ENCODE data around the gene EFHD2. TPM values are rescaled to one million over a fixed set of nuclear protein-coding genes. Genes with fewer than 3 reads are reported as not detected.

The EFHD2 gene
- total and polyA plus RNA-seq, 12 donors = 47.4 to 119 (median 87.9) TPM

- TF ChIP-seq POLR2A (IDR thresholded peaks at IDR 0.05) (no peak), CTCF (IDR thresholded peaks at IDR 0.05) (no peak)
- WGBS, 4 donors = 85 to 89% (median 86%) methylated on average over 13 to 20 of the region's 20 CpGs
- H3K27ac ChIP-seq = peak overlapping the region in 2 of 5 donors; percentile 76 to 83
- peaks cover 39 to 63% of the 10 kb centered on the region in 2 donors for H3K4me1 ChIP-seq (replicated peaks in 1 of 2)
- H3K36me3 ChIP-seq (replicated peaks in 1 of 2) = peaks cover 0 to 5% of the 10 kb centered on the region in 2 donors
- intact Hi-C loops (cut with DNase I) = no loop called here
- peak in 1 of 7 donors; percentile 43 for DNase-seq
- H3K4me3 ChIP-seq = no peak overlapping the region
- H3K27me3 ChIP-seq = no peaks in the 10 kb centered on the region
- no peaks in the 10 kb centered on the region for H3K9me3 ChIP-seq (replicated peaks in 1 of 3)
These were observed 4.1 kb downstream of the EFHD2 start for GRCh38 chr1:15413563-15414444.

- Histone ChIP-seq H3K27ac (peak overlapping the region in 3 of 5 donors; percentile 20 to 89 (median 83)), H3K36me3 (replicated peaks in 1 of 2) (peaks cover 0 to 5% of the 10 kb centered on the region in 2 donors), H3K4me1 (replicated peaks in 1 of 2) (peaks cover 33 to 69% of the 10 kb centered on the region in 2 donors), H3K9me3 (replicated peaks in 1 of 3) (no peaks in the 10 kb centered on the region), H3K27me3 (no peaks in the 10 kb centered on the region), H3K4me3 (no peak overlapping the region)
- WGBS, 4 donors = 89 to 92% (median 91%) methylated on average over 4 to 10 of the region's 10 CpGs
- TF ChIP-seq CTCF (IDR thresholded peaks at IDR 0.05) (no peak), POLR2A (IDR thresholded peaks at IDR 0.05) (no peak)
- DNase-seq = no peak
- intact Hi-C loops (cut with DNase I) = no loop called here
These were observed 4.8 kb downstream of the EFHD2 start for GRCh38 chr1:15414445-15414983.

- H3K36me3 ChIP-seq (replicated peaks in 1 of 2) = peaks cover 0 to 5% of the 10 kb centered on the region in 2 donors
- H3K4me1 ChIP-seq (replicated peaks in 1 of 2) = peaks cover 26 to 67% of the 10 kb centered on the region in 2 donors
- peak in 5 of 7 donors; percentile 47 to 60 (median 54) for DNase-seq
- WGBS, 4 donors = 69 to 73% (median 72%) methylated on average over 17 to 18 of the region's 18 CpGs
- peak overlapping the region in 3 of 5 donors; percentile 83 to 94 (median 89) for H3K27ac ChIP-seq
- no peak overlapping the region for H3K4me3 ChIP-seq
- no peaks in the 10 kb centered on the region for H3K27me3 ChIP-seq
- no peaks in the 10 kb centered on the region for H3K9me3 ChIP-seq (replicated peaks in 1 of 3)
- TF ChIP-seq POLR2A (IDR thresholded peaks at IDR 0.05) = no peak
- no peak for TF ChIP-seq CTCF (IDR thresholded peaks at IDR 0.05)
- intact Hi-C loops (cut with DNase I) = no loop called here
These were observed 7.6 kb downstream of the EFHD2 start for GRCh38 chr1:15417059-15417934.
